Natural killer cell (primary cell): ENCODE data around the gene ACSM2A. TPM values are rescaled to one million over a fixed set of nuclear protein-coding genes. Genes with fewer than 3 reads are reported as not detected.
"Not testable (repeated sequence)": the region's sequence is repeated elsewhere in the genome, so short reads cannot be mapped to it uniquely, and the experiment has no call there.

Experiments
- ATAC-seq, 3 donors: fragments of 150-1000 bp in 2 of 3; fragments of 200-7000 bp in 1 of 3; cut with Tn5 transposase; 1 replicate in 1 of 3; 2 replicates in 2 of 3; pipeline ENCODE4 v1.10.0; 2021; ENCODE audit warnings: mild to moderate bottlenecking in 2 of 3, moderate library complexity in 2 of 3
- DNase-seq, 2 donors: peaks; one replicate each; pipeline versions ENCODE4 v3.0.0 to v3.0.0-alpha.2; 2013 to 2021; ENCODE audit warnings: mixed read lengths in 1 of 2
- H3K27ac ChIP-seq: one replicate; pipeline ENCODE4 v1.5.1; 2013; ENCODE audit warnings: mild to moderate bottlenecking, low read length
- H3K27me3 ChIP-seq: one replicate; pipeline ENCODE4 v1.6.1; 2013; ENCODE audit warnings: low read length; ENCODE audit not compliant: control insufficient read depth, insufficient read depth
- H3K36me3 ChIP-seq: one replicate; pipeline ENCODE4 v1.6.1; 2013; ENCODE audit warnings: low read length; ENCODE audit not compliant: control insufficient read depth, insufficient read depth
- H3K4me1 ChIP-seq: one replicate; pipeline ENCODE4 v1.6.1; 2013; ENCODE audit warnings: low read length; ENCODE audit not compliant: control insufficient read depth, insufficient read depth
- H3K4me3 ChIP-seq: one replicate; pipeline ENCODE4 v1.5.1; 2013; ENCODE audit warnings: low read length
- H3K9me3 ChIP-seq: one replicate; pipeline ENCODE4 v1.6.1; 2013; ENCODE audit warnings: low read length; ENCODE audit not compliant: control insufficient read depth, insufficient read depth
- H3K27ac Mint-ChIP-seq, 2 donors: one replicate each; pipeline ENCODE4 v1.8.0; 2022; ENCODE audit warnings: mild to moderate bottlenecking in 2 of 2, mixed read lengths in 2 of 2, moderate library complexity in 1 of 2
- H3K27me3 Mint-ChIP-seq, 2 donors: one replicate each; pipeline ENCODE4 v1.8.0; 2022; ENCODE audit warnings: low read depth in 2 of 2, mixed read lengths in 2 of 2
- H3K36me3 Mint-ChIP-seq: one replicate; pipeline ENCODE4 v1.8.0; 2022; ENCODE audit warnings: mixed read lengths
- H3K4me1 Mint-ChIP-seq, 2 donors: one replicate each; pipeline ENCODE4 v1.8.0; 2022; ENCODE audit warnings: mixed read lengths in 2 of 2
- H3K4me3 Mint-ChIP-seq: one replicate; pipeline ENCODE4 v1.8.0; 2022; ENCODE audit warnings: mild to moderate bottlenecking, moderate library complexity, mixed read lengths
- H3K9me3 Mint-ChIP-seq, 2 donors: one replicate each; pipeline ENCODE4 v1.8.0; 2022; ENCODE audit warnings: mixed read lengths in 2 of 2
- WGBS: methylation state at CpG from one replicate; pipeline ENCODE4 v1.1.7; 2013; ENCODE audit warnings: missing lambda C conversion rate; ENCODE audit not compliant: insufficient coverage; 5-methylcytosine and 5-hydroxymethylcytosine counted together
- intact Hi-C: fragments of 100-400 bp; cut with micrococcal nuclease; formaldehyde crosslinking; loops from one replicate; pipeline ENCODE4 v1.14.2; 2022
- total RNA-seq, 4 donors: library from RNA; stranded (reverse); fragments of 120-200 nt in 1 of 4; gene quantifications; one replicate each; pipeline versions ENCODE4 v1.2.3 to v1.2.4, GENCODE V29; 2013 to 2022
- TF ChIP-seq, protein P1 (sequence below): fragments of 200-600 bp; IDR thresholded peaks from one replicate; pipeline ENCODE4 v1.8.0; 2022; ENCODE audit warnings: antibody characterized with exemption

The ACSM2A gene
- total RNA-seq, 3 donors from 2014 or later (not counting 1 experiment from before 2014, with no cell fraction given): not detected

DNA sequence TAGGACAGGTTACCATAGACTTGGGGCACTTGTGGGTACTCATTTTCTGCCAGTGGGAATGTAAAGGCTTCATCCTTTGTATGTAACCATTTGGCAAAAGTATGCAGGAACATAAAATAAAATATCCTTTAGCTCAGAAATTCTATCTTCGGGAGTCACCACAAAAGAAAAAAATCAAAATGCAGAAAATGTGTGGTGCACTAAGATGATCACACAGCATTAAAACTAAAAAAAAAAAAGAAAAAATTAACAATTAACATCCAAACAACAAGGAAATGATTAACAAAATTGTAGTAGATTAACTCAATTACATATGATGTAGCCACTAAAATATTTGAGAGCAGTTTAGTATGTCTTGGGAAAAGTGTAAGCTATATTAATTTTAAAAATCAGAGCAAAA, 10.6 kb upstream of the ACSM2A start:
- H3K27ac ChIP-seq, H3K4me3 Mint-ChIP-seq, H3K9me3 Mint-ChIP-seq, H3K36me3 Mint-ChIP-seq, DNase-seq, H3K27me3 Mint-ChIP-seq, H3K27ac Mint-ChIP-seq, H3K36me3 ChIP-seq, H3K4me1 Mint-ChIP-seq, ATAC-seq, H3K4me1 ChIP-seq, H3K4me3 ChIP-seq, H3K9me3 ChIP-seq, intact Hi-C loops, H3K27me3 ChIP-seq: not testable (repeated sequence)
- no CpG with 5 or more reads among the region's 1 CpG for WGBS

DNA sequence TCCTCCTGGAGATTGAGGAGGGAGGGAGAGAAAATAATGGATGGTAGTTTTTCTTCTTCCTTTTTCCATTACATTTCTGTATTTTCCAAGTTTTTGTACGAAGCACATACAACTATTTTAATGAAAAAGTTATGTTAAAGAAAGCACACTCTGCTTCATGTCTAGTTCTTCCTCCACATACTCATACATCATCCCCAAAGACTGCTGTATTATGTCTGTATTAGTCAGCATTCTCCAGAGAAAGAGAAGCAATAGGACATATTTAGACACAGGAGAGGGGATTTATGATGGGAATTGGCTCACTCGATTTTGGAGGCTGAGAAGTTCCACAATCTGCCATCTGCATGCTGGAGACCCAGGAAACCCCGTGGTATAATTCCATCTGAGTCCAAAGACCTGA, 10.1 kb upstream of the ACSM2A start:
- no peaks in the 10 kb centered on the region for H3K9me3 Mint-ChIP-seq
- no peaks in the 10 kb centered on the region for H3K27me3 ChIP-seq
- TF ChIP-seq, protein P1, sequence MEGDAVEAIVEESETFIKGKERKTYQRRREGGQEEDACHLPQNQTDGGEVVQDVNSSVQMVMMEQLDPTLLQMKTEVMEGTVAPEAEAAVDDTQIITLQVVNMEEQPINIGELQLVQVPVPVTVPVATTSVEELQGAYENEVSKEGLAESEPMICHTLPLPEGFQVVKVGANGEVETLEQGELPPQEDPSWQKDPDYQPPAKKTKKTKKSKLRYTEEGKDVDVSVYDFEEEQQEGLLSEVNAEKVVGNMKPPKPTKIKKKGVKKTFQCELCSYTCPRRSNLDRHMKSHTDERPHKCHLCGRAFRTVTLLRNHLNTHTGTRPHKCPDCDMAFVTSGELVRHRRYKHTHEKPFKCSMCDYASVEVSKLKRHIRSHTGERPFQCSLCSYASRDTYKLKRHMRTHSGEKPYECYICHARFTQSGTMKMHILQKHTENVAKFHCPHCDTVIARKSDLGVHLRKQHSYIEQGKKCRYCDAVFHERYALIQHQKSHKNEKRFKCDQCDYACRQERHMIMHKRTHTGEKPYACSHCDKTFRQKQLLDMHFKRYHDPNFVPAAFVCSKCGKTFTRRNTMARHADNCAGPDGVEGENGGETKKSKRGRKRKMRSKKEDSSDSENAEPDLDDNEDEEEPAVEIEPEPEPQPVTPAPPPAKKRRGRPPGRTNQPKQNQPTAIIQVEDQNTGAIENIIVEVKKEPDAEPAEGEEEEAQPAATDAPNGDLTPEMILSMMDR: no peak
- H3K27ac ChIP-seq: no peak overlapping the region
- 48% methylated on average over 2 of the region's 3 CpGs for WGBS
- H3K4me1 ChIP-seq: no peaks in the 10 kb centered on the region
- H3K4me1 Mint-ChIP-seq: no peaks in the 10 kb centered on the region
- H3K27me3 Mint-ChIP-seq: no peaks in the 10 kb centered on the region
- no peak overlapping the region for H3K4me3 Mint-ChIP-seq
- H3K27ac Mint-ChIP-seq: no peak overlapping the region
- H3K36me3 Mint-ChIP-seq: no peaks in the 10 kb centered on the region
- no peaks in the 10 kb centered on the region for H3K36me3 ChIP-seq
- DNase-seq: no peak
- no peaks in the 10 kb centered on the region for H3K9me3 ChIP-seq
- ATAC-seq: no peak
- H3K4me3 ChIP-seq: no peak overlapping the region
- intact Hi-C loops: no loop called here

DNA sequence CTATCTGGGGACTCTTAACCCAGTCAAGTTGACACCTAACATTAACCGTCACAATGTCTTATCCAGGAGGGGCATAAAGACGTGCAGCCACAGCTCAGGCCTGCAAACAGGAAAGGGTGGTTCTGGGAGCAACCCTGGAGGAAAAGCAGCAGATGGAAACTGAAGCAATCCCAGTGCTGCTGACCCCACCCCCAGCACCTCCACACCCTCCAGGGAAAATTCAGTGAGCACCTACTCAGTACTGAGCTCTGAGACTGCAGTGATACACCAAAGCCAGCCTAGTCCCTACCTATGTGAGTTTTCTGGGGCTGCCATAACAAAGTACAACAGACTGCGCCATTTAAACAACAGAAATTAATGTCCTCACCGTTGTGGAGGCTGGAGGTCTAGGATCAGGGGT, 9.5 kb upstream of the ACSM2A start:
- DNase-seq, H3K36me3 Mint-ChIP-seq, H3K9me3 Mint-ChIP-seq, H3K27me3 ChIP-seq, H3K27ac Mint-ChIP-seq, H3K4me1 Mint-ChIP-seq, ATAC-seq, H3K9me3 ChIP-seq, H3K27me3 Mint-ChIP-seq, H3K4me1 ChIP-seq, H3K36me3 ChIP-seq, H3K27ac ChIP-seq, H3K4me3 Mint-ChIP-seq, H3K4me3 ChIP-seq, intact Hi-C loops: not testable (repeated sequence)
- 100% methylated on average over 1 of the region's 4 CpGs for WGBS

GRCh38 chr16:20446652-20447393, 4.5 kb upstream of the ACSM2A start:
- WGBS: no CpG with 5 or more reads among the region's 3 CpGs
- H3K27me3 ChIP-seq, intact Hi-C loops, H3K36me3 Mint-ChIP-seq, DNase-seq, H3K4me1 Mint-ChIP-seq, ATAC-seq, H3K4me3 Mint-ChIP-seq, H3K27ac ChIP-seq, H3K36me3 ChIP-seq, H3K9me3 Mint-ChIP-seq, H3K4me3 ChIP-seq, H3K4me1 ChIP-seq, H3K27me3 Mint-ChIP-seq, H3K9me3 ChIP-seq, H3K27ac Mint-ChIP-seq: not testable (repeated sequence)

GRCh38 chr16:20453633-20454032, 2.3 kb downstream of the ACSM2A start:
- DNase-seq, H3K27ac ChIP-seq, ATAC-seq, H3K36me3 Mint-ChIP-seq, H3K9me3 ChIP-seq, H3K4me3 ChIP-seq, H3K27me3 Mint-ChIP-seq, H3K4me1 Mint-ChIP-seq, H3K4me3 Mint-ChIP-seq, H3K27me3 ChIP-seq, H3K9me3 Mint-ChIP-seq, H3K36me3 ChIP-seq, H3K4me1 ChIP-seq, intact Hi-C loops, H3K27ac Mint-ChIP-seq: not testable (repeated sequence)
- WGBS: no CpG with 5 or more reads among the region's 5 CpGs

DNA sequence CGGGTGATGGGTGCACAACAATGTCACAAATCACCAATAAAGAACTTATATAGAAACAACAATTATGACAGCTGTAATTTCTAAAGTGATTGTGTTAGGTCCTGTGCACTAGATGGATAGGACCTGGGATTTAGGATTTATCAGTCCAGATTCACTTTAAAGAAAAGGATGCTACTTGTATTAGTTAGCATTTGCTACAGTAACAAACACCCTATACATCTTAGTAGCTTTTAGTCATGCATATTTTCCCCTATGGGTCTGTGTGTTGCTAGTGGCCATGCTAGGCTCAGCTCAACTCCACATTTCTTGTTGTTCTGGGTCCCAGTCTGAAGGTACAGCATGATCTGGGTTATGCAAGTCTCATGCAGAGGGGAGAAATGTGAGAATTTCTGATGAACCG, 7.9 kb downstream of the ACSM2A start:
- intact Hi-C loops, ATAC-seq, H3K9me3 Mint-ChIP-seq, H3K27ac ChIP-seq, H3K4me1 Mint-ChIP-seq, H3K4me3 Mint-ChIP-seq, H3K4me3 ChIP-seq, H3K4me1 ChIP-seq, H3K27ac Mint-ChIP-seq, H3K27me3 ChIP-seq, H3K36me3 Mint-ChIP-seq, H3K27me3 Mint-ChIP-seq, H3K36me3 ChIP-seq, DNase-seq, H3K9me3 ChIP-seq: not testable (repeated sequence)
- 100% methylated on average over 1 of the region's 2 CpGs for WGBS

DNA sequence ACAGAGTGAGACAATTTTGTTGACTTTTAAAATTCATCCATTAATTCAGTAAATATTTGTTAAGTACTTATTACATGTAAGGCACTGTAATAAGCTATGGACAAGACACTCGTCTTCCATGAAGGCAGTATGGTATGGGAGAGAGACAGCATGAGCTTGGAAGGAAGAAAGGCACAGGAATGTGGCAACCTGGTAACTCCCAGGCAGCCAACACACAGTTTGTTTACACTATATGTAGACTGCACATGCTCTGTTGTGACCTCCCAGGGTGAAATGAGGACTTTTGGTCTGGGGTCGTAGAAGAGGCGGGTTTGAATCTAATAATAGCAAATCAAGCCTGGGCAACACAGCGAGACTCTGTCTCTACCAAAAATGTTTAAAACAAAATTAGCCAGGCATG, 9.0 kb downstream of the ACSM2A start:
- H3K27ac Mint-ChIP-seq, H3K4me1 ChIP-seq, ATAC-seq, H3K9me3 ChIP-seq, H3K36me3 ChIP-seq, H3K27me3 Mint-ChIP-seq, H3K4me3 ChIP-seq, DNase-seq, H3K4me1 Mint-ChIP-seq, H3K27ac ChIP-seq, intact Hi-C loops, H3K27me3 ChIP-seq, H3K4me3 Mint-ChIP-seq, H3K9me3 Mint-ChIP-seq, H3K36me3 Mint-ChIP-seq: not testable (repeated sequence)
- 69% methylated on average over 1 of the region's 4 CpGs for WGBS
